Astrocyte of the spinal cord (primary cell): ENCODE data around the gene TNFSF15.

Source experiments
- DNase-seq: peaks from one replicate; pipeline ENCODE4 v3.0.0; 2011; ENCODE audit warnings: low read depth, low spot score
- H3K4me3 ChIP-seq: 2 replicates; pipeline ENCODE4 v1.5.1; 2011; ENCODE audit warnings: low read depth, mild to moderate bottlenecking, low read length, moderate library complexity
- CTCF ChIP-seq: IDR thresholded peaks from 2 replicates; pipeline ENCODE4 v1.5.1; 2012; ENCODE audit warnings: low read depth, mild to moderate bottlenecking, low read length, inconsistent platforms
- in situ Hi-C: cut with HindIII; loops from 2 replicates; pipeline ENCODE4 v1.10.0; 2017; ENCODE audit warnings: low sequenced_read_pairs

The TNFSF15 gene

GRCh38 chr9:114806526-114806900 lies 674 bp upstream of the TNFSF15 start:
- in situ Hi-C loops = no loop called here
- H3K4me3 ChIP-seq = no peak overlapping the region
- DNase-seq = no peak
- TF ChIP-seq CTCF = no peak

GRCh38 chr9:114804505-114804904 lies 1.3 kb downstream of the TNFSF15 start:
- no peak overlapping the region for H3K4me3 ChIP-seq
- in situ Hi-C loops = no loop called here
- DNase-seq = peak; percentile 76
- no peak for TF ChIP-seq CTCF

GRCh38 chr9:114803479-114804265 lies 2.2 kb downstream of the TNFSF15 start:
- no peak for TF ChIP-seq CTCF
- DNase-seq = no peak
- in situ Hi-C loops = no loop called here
- no peak overlapping the region for H3K4me3 ChIP-seq

- no peak overlapping the region for H3K4me3 ChIP-seq
- in situ Hi-C loops = no loop called here
- no peak for TF ChIP-seq CTCF
- no peak for DNase-seq
Measured at GRCh38 chr9:114799925-114800324, 5.9 kb downstream of the TNFSF15 start.

- H3K4me3 ChIP-seq = no peak overlapping the region
- DNase-seq = no peak
- in situ Hi-C loops = no loop called here
- no peak for TF ChIP-seq CTCF
Measured at GRCh38 chr9:114799441-114799840, 6.4 kb downstream of the TNFSF15 start.

- TF ChIP-seq CTCF = no peak
- DNase-seq = no peak
- in situ Hi-C loops = no loop called here
- H3K4me3 ChIP-seq = no peak overlapping the region
Measured at GRCh38 chr9:114798780-114799427, 6.9 kb downstream of the TNFSF15 start.
